ENCODE measurements around the gene MYH7.

MYH7 gene

GRCh38 chr14:23405516-23406025, 29.9 kb downstream of the MYH7 start:
- no peak for TF ChIP-seq RARB (CRISPR knock-in tag; IDR thresholded peaks at IDR 0.05)
- no peak for TF ChIP-seq TSHZ2 (CRISPR knock-in tag; IDR thresholded peaks at IDR 0.05)
- ATAC-seq, result no peak

- no peak for ATAC-seq
- TF ChIP-seq OSR1 (CRISPR knock-in tag; IDR thresholded peaks at IDR 0.05) (no peak), ZNF565 (CRISPR knock-in tag; conservative IDR thresholded peaks at IDR 0.05; ENCODE audit: low read depth) (no peak), TSHZ2 (CRISPR knock-in tag; IDR thresholded peaks at IDR 0.05) (no peak), CREB5 (CRISPR knock-in tag; IDR thresholded peaks at IDR 0.05; ENCODE audit: low read depth) (no peak), ZC3H10 (CRISPR knock-in tag; IDR thresholded peaks at IDR 0.05) (no peak), ARNTL (CRISPR knock-in tag; IDR thresholded peaks at IDR 0.05; ENCODE audit: borderline replicate concordance, low read depth) (no peak), GLIS3 (CRISPR knock-in tag; IDR thresholded peaks at IDR 0.05) (no peak), ISL1 (CRISPR knock-in tag; IDR thresholded peaks at IDR 0.05) (no peak), RARB (CRISPR knock-in tag; IDR thresholded peaks at IDR 0.05) (no peak), PPARA (CRISPR knock-in tag; IDR thresholded peaks at IDR 0.05; ENCODE audit: borderline replicate concordance) (no peak), BACH2 (CRISPR knock-in tag; IDR thresholded peaks at IDR 0.05; ENCODE audit: borderline replicate concordance) (no peak), CSRNP3 (CRISPR knock-in tag; IDR thresholded peaks at IDR 0.05) (no peak)
Measured at GRCh38 chr14:23405096-23405495, 30.4 kb downstream of the MYH7 start.

GRCh38 chr14:23404331-23404900, 31.0 kb downstream of the MYH7 start:
- no peak for ATAC-seq
- TF ChIP-seq ZFP30 (CRISPR knock-in tag; IDR thresholded peaks at IDR 0.05), result no peak
- no peak for TF ChIP-seq ZNF70 (CRISPR knock-in tag; IDR thresholded peaks at IDR 0.05)
- TF ChIP-seq ESRRG (CRISPR knock-in tag; IDR thresholded peaks at IDR 0.05), result no peak
- TF ChIP-seq ZFP3 (CRISPR knock-in tag; IDR thresholded peaks at IDR 0.05), result no peak
- TF ChIP-seq PATZ1 (CRISPR knock-in tag; IDR thresholded peaks at IDR 0.05; ENCODE audit: borderline replicate concordance), result no peak
- TF ChIP-seq CSRNP3 (CRISPR knock-in tag; IDR thresholded peaks at IDR 0.05), result no peak
- TF ChIP-seq GLIS3 (CRISPR knock-in tag; IDR thresholded peaks at IDR 0.05), result no peak
- TF ChIP-seq ARNTL (CRISPR knock-in tag; IDR thresholded peaks at IDR 0.05; ENCODE audit: borderline replicate concordance, low read depth), result no peak
- no peak for TF ChIP-seq OSR1 (CRISPR knock-in tag; IDR thresholded peaks at IDR 0.05)
- TF ChIP-seq SNAI2 (CRISPR knock-in tag; IDR thresholded peaks at IDR 0.05), result no peak
- no peak for TF ChIP-seq TOX (CRISPR knock-in tag; IDR thresholded peaks at IDR 0.05; ENCODE audit: borderline replicate concordance)
- no peak for TF ChIP-seq CSDC2 (CRISPR knock-in tag; IDR thresholded peaks at IDR 0.05)
- TF ChIP-seq RARB (CRISPR knock-in tag; IDR thresholded peaks at IDR 0.05), result no peak
- TF ChIP-seq BACH2 (CRISPR knock-in tag; IDR thresholded peaks at IDR 0.05; ENCODE audit: borderline replicate concordance), result no peak
